Right atrium auricular region (tissue), 2 donors: ENCODE results near the gene HIRA. TPM values are rescaled to one million over a fixed set of nuclear protein-coding genes. Genes with fewer than 3 reads are reported as not detected.

ENCODE experiments used
- DNase-seq: peaks from one replicate; pipeline ENCODE4 v3.0.0-alpha.2; 2019; ENCODE audit warnings: low spot score
- H3K27ac ChIP-seq, 2 donors: fragments of 200-600 bp; sonication (generic); 1 replicate in 1 of 2; 2 replicates in 1 of 2; pipeline ENCODE4 v1.5.1; 2016 to 2019
- H3K27me3 ChIP-seq, 2 donors: fragments of 200-600 bp; sonication (generic); one replicate each; pipeline versions ENCODE4 v1.5.1 to v1.6.0; 2017 to 2019
- H3K36me3 ChIP-seq: fragments of 200-600 bp; sonication (generic); one replicate; pipeline ENCODE4 v1.5.1; 2016
- H3K4me1 ChIP-seq, 2 donors: fragments of 200-600 bp; sonication (generic); one replicate each; pipeline versions ENCODE4 v1.5.1 to v1.6.0; 2017 to 2019
- H3K4me3 ChIP-seq, 2 donors: fragments of 200-600 bp; sonication (generic); 1 replicate in 1 of 2; 2 replicates in 1 of 2; pipeline ENCODE4 v1.5.1; 2017 to 2019; ENCODE audit warnings: mild to moderate bottlenecking in 1 of 2, moderate library complexity in 1 of 2
- H3K9me3 ChIP-seq, 2 donors: fragments of 200-600 bp; sonication (generic); one replicate each; pipeline ENCODE4 v1.5.1; 2019
- CTCF ChIP-seq, 2 donors: fragments of 200-600 bp; sonication (generic); IDR thresholded peaks; one replicate each; pipeline ENCODE4 v1.5.1; 2019; ENCODE audit warnings: antibody characterized with exemption in 2 of 2
- total RNA-seq, 2 donors: library from RNA; depleted of rRNA; stranded (reverse); fragments of >200 nt; gene quantifications; one replicate each; pipeline ENCODE4 v1.1.0, GENCODE V29; 2016

Gene HIRA
- total RNA-seq, 2 donors from 2014 or later = 9.8 to 15.7 TPM

GRCh38 chr22:19461506-19461905 is 30.0 kb upstream of the HIRA start:
- no peak overlapping the region for H3K4me3 ChIP-seq
- no peak overlapping the region for H3K27ac ChIP-seq
- no peak for TF ChIP-seq CTCF (IDR thresholded peaks at IDR 0.05)
- no peak for DNase-seq
- no peaks in the 10 kb centered on the region for H3K4me1 ChIP-seq
- peaks cover 48% of the 10 kb centered on the region for H3K36me3 ChIP-seq
- no peaks in the 10 kb centered on the region for H3K27me3 ChIP-seq
- no peaks in the 10 kb centered on the region for H3K9me3 ChIP-seq

- no peak for DNase-seq
- H3K36me3 ChIP-seq = peaks cover 50% of the 10 kb centered on the region
These were observed 28.5 kb upstream of the HIRA start for GRCh38 chr22:19460036-19460435.

GRCh38 chr22:19457828-19458428 is 26.4 kb upstream of the HIRA start:
- Histone ChIP-seq H3K36me3 (peaks cover 54% of the 10 kb centered on the region), H3K9me3 (no peaks in the 10 kb centered on the region), H3K27ac (no peak overlapping the region), H3K27me3 (no peaks in the 10 kb centered on the region), H3K4me1 (no peaks in the 10 kb centered on the region), H3K4me3 (no peak overlapping the region)
- no peak for TF ChIP-seq CTCF (IDR thresholded peaks at IDR 0.05)
- no peak for DNase-seq

More at GRCh38 chr22:19460036-19460435, 28.5 kb upstream of the HIRA start:
- Histone ChIP-seq H3K9me3 (no peaks in the 10 kb centered on the region), H3K27ac (no peak overlapping the region), H3K4me1 (no peaks in the 10 kb centered on the region), H3K4me3 (no peak overlapping the region), H3K27me3 (no peaks in the 10 kb centered on the region)
- TF ChIP-seq CTCF (IDR thresholded peaks at IDR 0.05) = no peak

- no peaks in the 10 kb centered on the region for H3K27me3 ChIP-seq
- no peaks in the 10 kb centered on the region for H3K4me1 ChIP-seq
- no peak overlapping the region for H3K4me3 ChIP-seq
- peaks cover 63% of the 10 kb centered on the region for H3K36me3 ChIP-seq
- DNase-seq = no peak
- TF ChIP-seq CTCF (IDR thresholded peaks at IDR 0.05) = no peak
- no peaks in the 10 kb centered on the region for H3K9me3 ChIP-seq
- H3K27ac ChIP-seq = no peak overlapping the region
These were observed 25.0 kb upstream of the HIRA start for GRCh38 chr22:19456541-19456940.

- H3K27ac ChIP-seq = no peak overlapping the region
These were observed 24.2 kb upstream of the HIRA start for GRCh38 chr22:19455585-19456370.

More at GRCh38 chr22:19455585-19456370, 24.2 kb upstream of the HIRA start:
- DNase-seq = no peak
- Histone ChIP-seq H3K36me3 (peaks cover 63% of the 10 kb centered on the region), H3K9me3 (no peaks in the 10 kb centered on the region), H3K27me3 (no peaks in the 10 kb centered on the region), H3K4me1 (no peaks in the 10 kb centered on the region), H3K4me3 (no peak overlapping the region)
- no peak for TF ChIP-seq CTCF (IDR thresholded peaks at IDR 0.05)
